ENCODE results near the gene SEPHS2. TPM values are rescaled to one million over a fixed set of nuclear protein-coding genes. Genes with fewer than 3 reads are reported as not detected.

SEPHS2 gene
- total and polyA plus RNA-seq, 2 of the 8 experiments (the other 6 are each of a cell fraction or from before 2014, with no cell fraction given), result 28.2 to 61.8 TPM

DNA sequence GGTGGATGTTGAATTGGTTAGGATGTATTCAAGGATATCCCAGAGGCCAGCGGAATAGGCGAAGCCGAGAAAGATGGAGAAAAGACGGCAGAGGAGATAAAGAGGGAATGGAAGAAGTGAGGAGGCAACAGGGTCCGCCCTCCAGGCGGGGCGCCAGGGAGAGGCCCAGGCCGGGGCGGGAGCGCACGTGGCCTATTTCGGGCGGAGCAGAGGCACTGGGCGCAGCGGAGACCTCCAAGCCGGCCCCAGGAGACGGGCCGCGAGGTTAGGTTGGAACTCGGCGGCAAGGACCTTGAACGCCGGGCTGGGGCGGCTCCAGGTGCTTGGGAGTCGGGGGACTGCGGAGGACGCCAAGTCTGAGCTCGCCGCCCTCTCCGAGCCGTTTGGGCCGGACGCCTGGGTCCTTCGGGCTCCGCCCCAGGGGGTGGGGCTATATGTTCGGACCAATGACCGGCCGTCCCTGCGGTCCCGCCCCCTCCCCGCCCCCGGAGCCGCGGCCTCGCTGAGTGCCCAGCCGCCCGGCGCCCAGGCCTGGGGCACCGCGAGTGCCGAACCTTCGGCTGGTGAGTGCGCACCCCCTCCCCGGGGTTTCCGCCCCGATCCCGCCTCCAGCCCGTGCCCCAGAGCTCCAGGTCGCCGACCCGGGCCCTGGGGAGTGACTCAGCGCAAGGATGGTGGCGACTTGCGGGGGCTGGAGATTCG lies 38.4 kb downstream of the SEPHS2 start, which contains the start of gene ZNF771:
TSS of gene ZNF771 (plus strand) at position 505 of the 702 bp plus-strand sequence. CDS start 448 bp downstream, outside the sequence.
- Histone ChIP-seq H3K4me1 (replicated peaks in 1 of 4; ENCODE audit: control insufficient read depth in 3 of 4, insufficient read depth in 4 of 4, low read length in 3 of 4) (peaks cover 3 to 12% (median 4%) of the 10 kb centered on the region in 4 experiments; a peak in 6 of 7 replicates), H4K91ac (replicated peaks; ENCODE audit: insufficient read length, low read length) (peak within 1 kb of the TSS; percentile 93), H3K4me3 (ENCODE audit: extremely low read depth in 1 of 4, insufficient read depth in 2 of 4, low read depth in 3 of 4, low read length in 4 of 4) (peak within 1 kb of the TSS; percentile 74 to 85 (median 81)), H3K23me2 (ENCODE audit: low read depth, low read length) (peaks cover 12% of the 10 kb centered on the region), H3K4ac (replicated peaks; ENCODE audit: insufficient read length, low read depth, low read length) (peak within 1 kb of the TSS; percentile 94), H4K5ac (ENCODE audit: insufficient read length, low read depth, low read length) (peak within 1 kb of the TSS; percentile 89), H3K27ac (ENCODE audit: low read depth, low read length) (peak within 1 kb of the TSS; percentile 82), H3K14ac (ENCODE audit: insufficient read length) (no peak within 1 kb of the TSS), H3K79me2 (ENCODE audit: control insufficient read depth in 1 of 2, insufficient read depth in 2 of 2, low read length in 2 of 2) (peaks cover 0 to 8% of the 10 kb centered on the region in 2 experiments; a peak in 2 of 4 replicates), H4K20me1 (replicated peaks in 1 of 2; ENCODE audit: control insufficient read depth in 1 of 2, insufficient read depth in 2 of 2, low read length in 2 of 2) (peaks cover 0 to 16% of the 10 kb centered on the region in 2 experiments), H3K18ac (ENCODE audit: extremely low read depth, low read length) (peak within 1 kb of the TSS; percentile 93), H3K79me1 (ENCODE audit: low read depth, low read length) (peaks cover 5% of the 10 kb centered on the region; the same call in 1 of the 2 replicates), H3K4me2 (ENCODE audit: insufficient read depth in 1 of 2, low read depth in 2 of 2, low read length in 2 of 2) (peak within 1 kb of the TSS; percentile 82 to 97), H3K9me3 (ENCODE audit: insufficient read depth in 2 of 2, low read depth in 1 of 2, low read length in 1 of 2) (no peaks in the 10 kb centered on the region), H2BK5ac (ENCODE audit: low read depth, low read length) (peak within 1 kb of the TSS; percentile 92; the same call in 1 of the 2 replicates), H2BK120ac (replicated peaks; ENCODE audit: low read depth, low read length) (no peak within 1 kb of the TSS), H2BK15ac (ENCODE audit: low read length) (no peak within 1 kb of the TSS), H2AK5ac (ENCODE audit: low read depth, low read length) (peak within 1 kb of the TSS; percentile 91; the same call in 1 of the 2 replicates), H3K56ac (replicated peaks; ENCODE audit: insufficient read length, low read depth, low read length) (peak within 1 kb of the TSS; percentile 92), H3K23ac (ENCODE audit: insufficient read length) (no peak within 1 kb of the TSS), H2BK12ac (ENCODE audit: low read depth, low read length) (peak within 1 kb of the TSS; percentile 84; the same call in 1 of the 2 replicates), H3K27me3 (replicated peaks in 1 of 4; ENCODE audit: control insufficient read depth in 3 of 4, extremely low read depth in 1 of 4, insufficient read depth in 3 of 4, low read length in 3 of 4) (no peaks in the 10 kb centered on the region; a peak in 1 of 7 replicates), H3K36me3 (ENCODE audit: control insufficient read depth in 2 of 4, insufficient read depth in 4 of 4, low read length in 3 of 4) (peaks cover 0 to 8% (median 3%) of the 10 kb centered on the region in 4 experiments; a peak in 5 of 8 replicates), H4K8ac (ENCODE audit: extremely low read depth, insufficient read depth, low read length) (peak within 1 kb of the TSS; percentile 89), H2BK20ac (ENCODE audit: low read length) (0 out of 2 replicates have a peak within 1 kb of the TSS, but pooled peaks have one; percentile 29), H2AFZ (ENCODE audit: low read length) (peak within 1 kb of the TSS; percentile 98), H3K9ac (replicated peaks in 1 of 4; ENCODE audit: extremely low read depth in 1 of 4, low read depth in 3 of 4, low read length in 3 of 4) (peak within 1 kb of the TSS; percentile 63 to 87 (median 78))
- FAIRE-seq, result no peak
- 2% methylated on average over 41 of the region's 65 CpGs; no CpG with 5 or more reads in 1 of the 2 experiments for WGBS, 2 experiments (ENCODE audit: extremely low coverage in 1 of 2, insufficient coverage in 1 of 2, insufficient read length in 1 of 2, insufficient replicate concordance in 2 of 2, low coverage in 1 of 2, low lambda C conversion rate in 2 of 2, missing lambda C conversion rate in 1 of 2)
- ChIA-PET CTCF (ENCODE audit: partially characterized antibody) (interaction anchor here (0.6 to 3.0 kb wide), 12 partner anchors 8 to 221 kb away, joined by 3 to 23 read pairs (median 4); partner anchors contain the start of genes DCTPP1, MYL11 and ZNF48), POLR2A (ENCODE audit: partially characterized antibody) (interaction anchor here (0.6 to 5.1 kb wide), 24 partner anchors 8 to 205 kb away, joined by 3 to 61 read pairs (median 4); partner anchors contain the start of genes CD2BP2, SEPTIN1, ZNF48 and ZNF688)
- DNase-seq (ENCODE audit: low read depth in 1 of 2, low spot score in 2 of 2), result peak; percentile 78 to 98
- 0 out of 4 replicates have a peak, but pooled peaks of 1 of the 2 experiments have one; percentile 7 for TF ChIP-seq RAD21 (IDR thresholded peaks at IDR 0.05 in 1 of 2, conservative IDR thresholded peaks at IDR 0.05 in 1 of 2; ENCODE audit: low read depth in 2 of 2, low read length in 2 of 2)
- peak; percentile 4; the same call in 1 of the 2 replicates for TF ChIP-seq YY1 (IDR thresholded peaks at IDR 0.05; ENCODE audit: low read depth, low read length)
- peak; percentile 92 for TF ChIP-seq TBP (IDR thresholded peaks at IDR 0.05; ENCODE audit: low read depth, low read length)
- TF ChIP-seq KDM4A (IDR thresholded peaks at IDR 0.05; ENCODE audit: low read depth, low read length, severe bottlenecking), result peak; percentile 62
- TF ChIP-seq SP1 (IDR thresholded peaks at IDR 0.05; ENCODE audit: low read depth, low read length), result peak; percentile 87
- TF ChIP-seq, protein P1, sequence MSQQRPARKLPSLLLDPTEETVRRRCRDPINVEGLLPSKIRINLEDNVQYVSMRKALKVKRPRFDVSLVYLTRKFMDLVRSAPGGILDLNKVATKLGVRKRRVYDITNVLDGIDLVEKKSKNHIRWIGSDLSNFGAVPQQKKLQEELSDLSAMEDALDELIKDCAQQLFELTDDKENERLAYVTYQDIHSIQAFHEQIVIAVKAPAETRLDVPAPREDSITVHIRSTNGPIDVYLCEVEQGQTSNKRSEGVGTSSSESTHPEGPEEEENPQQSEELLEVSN (IDR thresholded peaks at IDR 0.05), result peak; percentile 70
- peak; percentile 65 to 92 for TF ChIP-seq POLR2A (IDR thresholded peaks at IDR 0.05; ENCODE audit: control extremely low read depth in 1 of 2, low read depth in 2 of 2, low read length in 2 of 2)
- TF ChIP-seq CEBPB (IDR thresholded peaks at IDR 0.05; ENCODE audit: low read depth, low read length), result no peak
- peak; percentile 88 for TF ChIP-seq TAF7 (optimal IDR thresholded peaks at IDR 0.05; ENCODE audit: borderline replicate concordance, low read depth, low read length)
- peak; percentile 85 for TF ChIP-seq PHF8 (conservative IDR thresholded peaks at IDR 0.05; ENCODE audit: low read depth, low read length)
